ENCODE results near the gene DIP2C. TPM values are rescaled to one million over a fixed set of nuclear protein-coding genes. Genes with fewer than 3 reads are reported as not detected.
"Not testable (repeated sequence)": the region's sequence is repeated elsewhere in the genome, so short reads cannot be mapped to it uniquely, and the experiment has no call there.

The DIP2C gene
- total and polyA plus RNA-seq, 2 experiments from 2014 or later: 9.1 to 15.8 TPM

DNA sequence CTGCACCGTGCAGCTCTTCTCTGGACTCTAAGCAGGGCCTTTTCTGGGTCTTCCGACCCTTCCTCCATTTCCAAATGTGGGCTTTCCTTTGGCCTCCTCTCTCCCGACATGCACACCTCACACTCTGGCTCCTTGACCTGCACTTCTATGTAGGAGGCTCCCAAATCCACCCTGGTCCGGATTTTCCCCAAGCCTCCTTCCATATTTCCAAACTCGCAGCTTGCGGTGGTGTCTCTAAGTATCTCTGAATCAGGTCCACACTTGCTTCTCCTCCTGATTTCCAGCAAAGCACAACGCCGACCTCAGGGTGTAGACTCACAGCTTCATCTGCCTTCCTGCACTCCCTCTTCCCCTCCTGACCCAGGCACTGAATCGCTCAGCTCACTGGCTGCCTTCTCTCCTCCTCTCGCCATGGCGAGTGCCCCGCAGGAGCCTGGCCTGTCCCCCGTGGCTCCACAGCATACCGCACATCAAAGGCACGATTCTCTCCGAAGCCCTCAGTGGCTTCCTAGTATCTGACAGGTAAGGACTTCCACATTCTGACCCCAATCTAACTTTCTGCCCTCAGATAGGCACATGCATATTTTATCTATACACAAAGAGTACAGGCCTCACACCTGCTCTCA, 27.8 kb downstream of the DIP2C start:
- Histone ChIP-seq H3K27me3 (no peaks in the 10 kb centered on the region), H3K36me3 (no peaks in the 10 kb centered on the region), H3K4me3 (no peak overlapping the region), H3K9me3 (ENCODE audit: low read depth) (no peaks in the 10 kb centered on the region), H3K4me1 (ENCODE audit: low read depth) (peaks cover 22% of the 10 kb centered on the region), H3K27ac (no peak overlapping the region)
- TF ChIP-seq, protein P1, sequence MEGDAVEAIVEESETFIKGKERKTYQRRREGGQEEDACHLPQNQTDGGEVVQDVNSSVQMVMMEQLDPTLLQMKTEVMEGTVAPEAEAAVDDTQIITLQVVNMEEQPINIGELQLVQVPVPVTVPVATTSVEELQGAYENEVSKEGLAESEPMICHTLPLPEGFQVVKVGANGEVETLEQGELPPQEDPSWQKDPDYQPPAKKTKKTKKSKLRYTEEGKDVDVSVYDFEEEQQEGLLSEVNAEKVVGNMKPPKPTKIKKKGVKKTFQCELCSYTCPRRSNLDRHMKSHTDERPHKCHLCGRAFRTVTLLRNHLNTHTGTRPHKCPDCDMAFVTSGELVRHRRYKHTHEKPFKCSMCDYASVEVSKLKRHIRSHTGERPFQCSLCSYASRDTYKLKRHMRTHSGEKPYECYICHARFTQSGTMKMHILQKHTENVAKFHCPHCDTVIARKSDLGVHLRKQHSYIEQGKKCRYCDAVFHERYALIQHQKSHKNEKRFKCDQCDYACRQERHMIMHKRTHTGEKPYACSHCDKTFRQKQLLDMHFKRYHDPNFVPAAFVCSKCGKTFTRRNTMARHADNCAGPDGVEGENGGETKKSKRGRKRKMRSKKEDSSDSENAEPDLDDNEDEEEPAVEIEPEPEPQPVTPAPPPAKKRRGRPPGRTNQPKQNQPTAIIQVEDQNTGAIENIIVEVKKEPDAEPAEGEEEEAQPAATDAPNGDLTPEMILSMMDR (IDR thresholded peaks at IDR 0.05; ENCODE audit: low read depth, low read length): no peak
- DNase-seq (ENCODE audit: low read depth in 1 of 2, low spot score in 1 of 2): no peak

DNA sequence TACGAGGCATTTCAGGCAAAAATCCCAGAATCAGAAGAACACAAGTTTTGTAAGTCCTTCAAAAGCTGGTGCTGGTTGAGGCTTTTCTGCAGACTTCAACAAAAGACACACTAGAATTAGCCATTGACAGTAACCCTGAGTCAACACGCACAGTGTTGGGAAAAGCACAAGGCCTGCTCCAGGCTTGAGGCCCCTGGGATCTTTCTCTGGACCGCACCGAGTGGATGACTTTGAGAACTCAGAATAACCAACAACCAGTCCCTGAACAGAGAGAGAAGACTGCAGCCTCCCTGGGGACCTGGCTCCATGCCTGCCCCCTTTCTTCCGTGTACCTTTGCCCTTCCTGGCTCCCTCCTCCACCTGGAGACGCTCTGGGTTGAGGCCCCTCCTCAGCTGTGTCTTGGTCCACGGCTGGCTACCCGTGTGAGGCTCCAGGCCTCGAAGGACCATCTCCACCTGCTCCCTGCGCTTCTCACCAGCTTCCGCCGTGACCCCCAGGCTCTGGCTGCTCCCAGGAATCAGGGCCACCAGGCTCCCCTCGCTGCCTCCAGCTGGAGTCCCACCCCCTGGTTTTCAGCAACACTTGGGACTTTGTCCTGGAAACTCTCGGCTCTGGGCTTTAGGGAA, 28.4 kb downstream of the DIP2C start:
- H3K27ac ChIP-seq: peak overlapping the region; percentile 58
- H3K4me3 ChIP-seq: no peak overlapping the region
- H3K27me3 ChIP-seq: no peaks in the 10 kb centered on the region
- TF ChIP-seq, protein P1 (IDR thresholded peaks at IDR 0.05; ENCODE audit: low read depth, low read length): no peak
- H3K4me1 ChIP-seq (ENCODE audit: low read depth): peaks cover 22% of the 10 kb centered on the region
- no peak for DNase-seq (ENCODE audit: low read depth in 1 of 2, low spot score in 1 of 2)
- no peaks in the 10 kb centered on the region for H3K36me3 ChIP-seq
- no peaks in the 10 kb centered on the region for H3K9me3 ChIP-seq (ENCODE audit: low read depth)

DNA sequence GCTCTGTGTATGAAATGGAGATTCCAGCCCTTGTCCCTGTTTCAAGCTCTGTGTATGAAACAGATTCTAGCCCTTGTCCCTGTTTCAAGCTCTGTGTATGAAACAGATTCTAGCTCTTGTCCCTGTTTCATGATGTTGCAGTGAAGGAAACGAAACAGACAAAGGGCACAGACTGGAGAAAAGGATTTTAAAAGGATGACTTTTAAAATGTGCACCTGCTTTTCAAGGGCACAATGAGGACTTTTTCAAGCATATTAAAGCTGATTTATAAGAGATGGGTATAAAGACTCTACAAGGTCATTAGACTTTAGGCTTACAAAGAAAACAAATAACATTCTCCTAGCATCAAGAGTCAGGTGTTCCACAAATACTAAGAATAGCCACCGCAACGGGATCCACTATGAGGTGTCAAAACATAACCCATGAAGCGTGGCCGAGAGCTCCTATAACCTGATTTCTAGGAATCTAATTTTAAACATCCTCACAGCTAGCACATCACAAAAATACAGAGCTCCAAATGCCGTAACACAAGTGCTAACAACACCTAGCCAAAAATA, 29.0 kb downstream of the DIP2C start:
- no peak for DNase-seq (ENCODE audit: low read depth in 1 of 2, low spot score in 1 of 2)
- TF ChIP-seq, protein P1 (IDR thresholded peaks at IDR 0.05; ENCODE audit: low read depth, low read length): no peak
- H3K27me3 ChIP-seq: no peaks in the 10 kb centered on the region
- no peak overlapping the region for H3K4me3 ChIP-seq
- H3K36me3 ChIP-seq: no peaks in the 10 kb centered on the region
- peak overlapping the region; percentile 58 for H3K27ac ChIP-seq
- H3K9me3 ChIP-seq (ENCODE audit: low read depth): no peaks in the 10 kb centered on the region
- peaks cover 22% of the 10 kb centered on the region for H3K4me1 ChIP-seq (ENCODE audit: low read depth)

DNA sequence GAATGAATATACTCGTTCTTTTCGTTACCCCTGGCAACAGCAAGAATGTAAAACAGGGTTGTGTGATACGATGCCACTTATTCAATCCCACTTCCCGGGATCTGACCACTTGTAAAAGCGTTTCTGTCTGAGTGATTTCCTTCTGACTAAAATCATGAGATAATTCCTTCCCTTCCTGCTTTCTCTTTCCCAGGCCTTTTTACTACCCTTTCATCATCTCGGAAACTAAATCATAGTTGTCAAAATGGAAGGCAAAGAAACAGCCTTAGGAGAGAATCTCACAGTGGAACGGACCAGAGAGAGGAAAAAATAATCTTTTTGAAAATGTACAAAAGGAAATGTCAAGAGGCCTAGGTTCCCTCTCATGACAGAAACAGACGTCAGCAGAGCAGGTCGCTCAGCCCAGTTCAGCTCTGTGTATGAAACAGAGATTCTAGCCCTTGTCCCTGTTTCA, 29.8 kb downstream of the DIP2C start:
- Histone ChIP-seq H3K27ac (peak overlapping the region; percentile 37), H3K36me3 (no peaks in the 10 kb centered on the region), H3K27me3 (no peaks in the 10 kb centered on the region), H3K4me1 (ENCODE audit: low read depth) (peaks cover 23% of the 10 kb centered on the region), H3K4me3 (no peak overlapping the region), H3K9me3 (ENCODE audit: low read depth) (no peaks in the 10 kb centered on the region)
- DNase-seq (ENCODE audit: low read depth in 1 of 2, low spot score in 1 of 2): peak in 1 of 2 donors; percentile 74
- TF ChIP-seq, protein P1 (IDR thresholded peaks at IDR 0.05; ENCODE audit: low read depth, low read length): no peak

DNA sequence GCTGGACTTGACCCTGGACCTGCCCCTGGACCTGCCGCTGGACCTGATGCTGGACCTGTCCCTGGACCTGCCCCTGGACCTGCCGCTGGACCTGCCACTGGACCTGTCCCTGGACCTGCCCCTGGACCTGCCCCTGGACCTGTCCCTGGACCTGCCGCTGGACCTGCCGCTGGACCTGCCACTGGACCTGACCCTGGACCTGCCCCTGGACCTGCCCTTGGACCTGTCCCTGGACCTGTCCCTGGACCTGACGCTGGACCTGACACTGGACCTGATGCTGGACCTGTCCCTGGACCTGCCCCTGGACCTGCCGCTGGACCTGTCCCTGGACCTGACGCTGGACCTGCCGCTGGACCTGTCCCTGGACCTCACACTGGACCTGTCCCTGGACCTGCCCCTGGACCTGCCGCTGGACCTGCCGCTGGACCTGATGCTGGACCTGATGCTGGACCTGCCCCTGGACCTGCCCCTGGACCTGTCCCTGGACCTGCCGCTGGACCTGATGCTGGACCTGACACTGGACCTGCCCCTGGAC, 31.6 kb downstream of the DIP2C start:
- H3K9me3 ChIP-seq (ENCODE audit: low read depth); H3K27me3 ChIP-seq; DNase-seq (ENCODE audit: low read depth in 1 of 2, low spot score in 1 of 2); H3K4me3 ChIP-seq; H3K36me3 ChIP-seq; H3K27ac ChIP-seq: not testable (repeated sequence)
- peaks cover 33% of the 10 kb centered on the region for H3K4me1 ChIP-seq (ENCODE audit: low read depth)

DNA sequence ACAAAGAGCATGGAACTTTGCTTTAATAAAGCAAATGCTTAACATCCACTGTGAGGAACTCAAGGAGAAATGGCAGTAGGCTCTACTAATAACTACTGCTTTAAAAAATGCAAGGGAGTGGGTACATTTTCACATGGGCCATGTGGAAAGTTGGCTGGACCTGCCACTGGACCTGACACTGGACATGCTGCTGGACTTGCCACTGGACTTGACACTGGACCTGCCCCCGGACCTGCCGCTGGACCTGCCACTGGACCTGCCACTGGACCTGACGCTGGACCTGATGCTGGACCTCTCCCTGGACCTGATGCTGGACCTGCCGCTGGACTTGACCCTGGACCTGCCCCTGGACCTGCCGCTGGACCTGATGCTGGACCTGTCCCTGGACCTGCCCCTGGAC, 32.6 kb downstream of the DIP2C start:
- no peak overlapping the region for H3K27ac ChIP-seq
- TF ChIP-seq, protein P1 (IDR thresholded peaks at IDR 0.05; ENCODE audit: low read depth, low read length): no peak
- H3K4me1 ChIP-seq (ENCODE audit: low read depth): peaks cover 33% of the 10 kb centered on the region
- H3K9me3 ChIP-seq (ENCODE audit: low read depth): no peaks in the 10 kb centered on the region
- H3K36me3 ChIP-seq: no peaks in the 10 kb centered on the region
- no peak for DNase-seq (ENCODE audit: low read depth in 1 of 2, low spot score in 1 of 2)
- H3K27me3 ChIP-seq: no peaks in the 10 kb centered on the region
- H3K4me3 ChIP-seq: no peak overlapping the region
